Erythroblast (primary cell): ENCODE results near the gene FZD2.
"Not testable (repeated sequence)": the region's sequence is repeated elsewhere in the genome, so short reads cannot be mapped to it uniquely, and the experiment has no call there.

Experiments
- DNase-seq, 2 experiments: peaks; one replicate each; lab custom pipeline; 2025; lab: John Stamatoyannopoulos, UW
- GATA1 ChIP-seq: IDR thresholded peaks from 2 replicates; pipeline ENCODE4 v1.6.1; 2011; ENCODE audit warnings: low read depth, mild to moderate bottlenecking, control low read depth, low read length, moderate library complexity
- POLR2A ChIP-seq: IDR thresholded peaks from 2 replicates; pipeline ENCODE4 v1.6.1; 2011; ENCODE audit warnings: mild to moderate bottlenecking, low read length

Gene FZD2

DNA sequence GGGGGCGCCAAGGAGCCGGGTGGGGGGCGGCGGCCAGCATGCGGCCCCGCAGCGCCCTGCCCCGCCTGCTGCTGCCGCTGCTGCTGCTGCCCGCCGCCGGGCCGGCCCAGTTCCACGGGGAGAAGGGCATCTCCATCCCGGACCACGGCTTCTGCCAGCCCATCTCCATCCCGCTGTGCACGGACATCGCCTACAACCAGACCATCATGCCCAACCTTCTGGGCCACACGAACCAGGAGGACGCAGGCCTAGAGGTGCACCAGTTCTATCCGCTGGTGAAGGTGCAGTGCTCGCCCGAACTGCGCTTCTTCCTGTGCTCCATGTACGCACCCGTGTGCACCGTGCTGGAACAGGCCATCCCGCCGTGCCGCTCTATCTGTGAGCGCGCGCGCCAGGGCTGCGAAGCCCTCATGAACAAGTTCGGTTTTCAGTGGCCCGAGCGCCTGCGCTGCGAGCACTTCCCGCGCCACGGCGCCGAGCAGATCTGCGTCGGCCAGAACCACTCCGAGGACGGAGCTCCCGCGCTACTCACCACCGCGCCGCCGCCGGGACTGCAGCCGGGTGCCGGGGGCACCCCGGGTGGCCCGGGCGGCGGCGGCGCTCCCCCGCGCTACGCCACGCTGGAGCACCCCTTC, 484 bp downstream of the FZD2 start:
- peak; percentile 14 to 29 for DNase-seq
- no peak for TF ChIP-seq POLR2A
- no peak for TF ChIP-seq GATA1

DNA sequence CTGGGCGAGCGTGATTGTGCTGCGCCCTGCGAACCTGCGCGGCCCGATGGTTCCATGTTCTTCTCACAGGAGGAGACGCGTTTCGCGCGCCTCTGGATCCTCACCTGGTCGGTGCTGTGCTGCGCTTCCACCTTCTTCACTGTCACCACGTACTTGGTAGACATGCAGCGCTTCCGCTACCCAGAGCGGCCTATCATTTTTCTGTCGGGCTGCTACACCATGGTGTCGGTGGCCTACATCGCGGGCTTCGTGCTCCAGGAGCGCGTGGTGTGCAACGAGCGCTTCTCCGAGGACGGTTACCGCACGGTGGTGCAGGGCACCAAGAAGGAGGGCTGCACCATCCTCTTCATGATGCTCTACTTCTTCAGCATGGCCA, 1.0 kb downstream of the FZD2 start:
- TF ChIP-seq GATA1 (no peak), POLR2A (no peak)
- no peak for DNase-seq

DNA sequence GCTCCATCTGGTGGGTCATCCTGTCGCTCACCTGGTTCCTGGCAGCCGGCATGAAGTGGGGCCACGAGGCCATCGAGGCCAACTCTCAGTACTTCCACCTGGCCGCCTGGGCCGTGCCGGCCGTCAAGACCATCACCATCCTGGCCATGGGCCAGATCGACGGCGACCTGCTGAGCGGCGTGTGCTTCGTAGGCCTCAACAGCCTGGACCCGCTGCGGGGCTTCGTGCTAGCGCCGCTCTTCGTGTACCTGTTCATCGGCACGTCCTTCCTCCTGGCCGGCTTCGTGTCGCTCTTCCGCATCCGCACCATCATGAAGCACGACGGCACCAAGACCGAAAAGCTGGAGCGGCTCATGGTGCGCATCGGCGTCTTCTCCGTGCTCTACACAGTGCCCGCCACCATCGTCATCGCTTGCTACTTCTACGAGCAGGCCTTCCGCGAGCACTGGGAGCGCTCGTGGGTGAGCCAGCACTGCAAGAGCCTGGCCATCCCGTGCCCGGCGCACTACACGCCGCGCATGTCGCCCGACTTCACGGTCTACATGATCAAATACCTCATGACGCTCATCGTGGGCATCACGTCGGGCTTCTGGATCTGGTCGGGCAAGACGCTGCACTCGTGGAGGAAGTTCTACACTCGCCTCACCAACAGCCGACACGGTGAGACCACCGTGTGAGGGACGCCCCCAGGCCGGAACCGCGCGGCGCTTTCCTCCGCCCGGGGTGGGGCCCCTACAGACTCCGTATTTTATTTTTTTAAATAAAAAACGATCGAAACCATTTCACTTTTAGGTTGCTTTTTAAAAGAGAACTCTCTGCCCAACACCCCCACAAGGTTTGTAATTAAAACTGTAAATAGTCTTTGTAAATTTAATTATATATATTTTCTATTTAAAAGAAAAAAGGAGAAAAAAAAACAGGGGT, 1.7 kb downstream of the FZD2 start:
- DNase-seq = no peak
- TF ChIP-seq POLR2A (no peak), GATA1 (no peak)

DNA sequence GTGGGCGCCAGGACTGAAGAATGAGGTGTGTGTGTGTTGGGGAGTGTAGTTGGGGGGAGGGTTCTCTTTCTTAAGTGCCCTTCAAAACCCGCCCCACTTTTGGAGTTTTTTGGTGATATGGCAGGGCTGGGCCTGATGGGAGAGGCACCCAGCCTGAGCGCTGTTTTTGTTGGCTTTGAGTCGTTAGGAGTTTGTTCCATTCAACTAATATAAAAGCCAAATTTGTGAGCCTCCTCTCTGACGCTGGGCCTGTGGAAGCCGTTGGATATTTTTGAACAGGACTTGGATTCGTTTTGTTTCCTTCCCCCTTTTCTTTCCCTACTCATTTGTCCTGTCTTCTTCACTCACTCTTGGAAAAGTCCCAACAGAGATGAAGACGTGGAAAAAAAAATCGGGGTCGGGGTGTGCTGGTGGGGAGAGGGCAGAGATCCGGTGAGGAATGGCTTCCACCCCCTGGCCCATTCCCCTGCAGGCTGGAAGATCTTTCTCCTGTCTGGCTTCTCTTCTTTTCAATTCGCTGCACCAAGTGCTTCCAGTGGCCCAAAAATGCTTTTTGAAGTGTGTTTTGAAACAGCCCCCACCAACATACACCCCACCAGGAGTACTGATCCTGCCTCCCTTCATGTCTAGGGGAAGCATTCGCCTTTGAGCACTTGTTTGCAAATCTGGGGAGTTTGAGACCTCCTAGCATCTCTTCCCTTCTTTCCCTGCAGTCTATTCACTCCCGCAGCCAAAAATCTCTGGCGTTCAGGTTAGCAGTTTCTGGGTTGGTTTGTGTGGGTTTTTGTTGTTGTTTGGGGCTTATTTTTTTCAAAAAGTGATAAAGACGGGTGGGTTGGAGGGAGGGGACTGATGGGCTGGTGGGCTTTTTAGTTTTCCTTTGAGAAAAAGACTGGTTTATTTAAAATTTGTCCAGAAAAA, 2.6 kb downstream of the FZD2 start:
- TF ChIP-seq POLR2A = no peak
- no peak for TF ChIP-seq GATA1
- DNase-seq = no peak

DNA sequence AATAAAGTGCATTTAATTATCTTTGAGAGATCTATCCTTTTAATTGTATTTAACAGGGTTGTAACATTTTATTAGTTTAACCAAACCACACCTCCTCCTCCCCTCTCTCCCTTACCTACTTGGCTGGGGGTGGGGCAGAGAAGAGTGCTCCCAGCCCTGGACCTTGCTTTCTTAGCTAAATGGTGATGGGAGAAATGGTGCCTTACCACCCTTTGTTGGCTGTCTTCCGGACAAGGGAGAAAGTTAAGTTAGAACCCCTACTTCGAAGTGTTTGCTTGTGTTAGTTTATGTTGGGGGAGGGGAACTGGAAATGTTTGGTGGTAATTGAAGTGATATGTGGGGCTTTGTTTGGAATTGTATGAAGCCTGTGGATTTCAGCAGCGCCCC, 3.9 kb downstream of the FZD2 start:
- no peak for TF ChIP-seq GATA1
- TF ChIP-seq POLR2A = no peak
- DNase-seq = no peak

DNA sequence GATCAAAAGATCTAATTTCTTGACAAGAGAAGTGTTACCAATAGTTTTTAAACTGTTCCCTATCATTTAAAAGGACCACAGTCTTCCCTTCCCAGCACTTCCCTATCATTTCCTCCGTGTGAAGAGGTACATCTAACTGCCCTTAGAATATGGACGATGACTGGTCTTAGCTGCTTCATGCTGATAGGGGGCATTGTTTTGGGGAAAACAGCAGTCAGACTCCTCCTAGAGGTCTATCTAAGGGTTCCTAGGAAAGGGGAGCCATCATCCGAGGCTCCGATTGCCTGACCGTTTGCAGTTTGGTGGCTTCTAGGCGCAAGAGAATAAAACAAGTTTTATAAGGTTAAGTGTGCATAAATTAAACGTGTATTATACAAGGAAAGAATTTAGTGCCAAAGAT, 7.1 kb downstream of the FZD2 start:
- TF ChIP-seq GATA1 = no peak
- DNase-seq = no peak

DNA sequence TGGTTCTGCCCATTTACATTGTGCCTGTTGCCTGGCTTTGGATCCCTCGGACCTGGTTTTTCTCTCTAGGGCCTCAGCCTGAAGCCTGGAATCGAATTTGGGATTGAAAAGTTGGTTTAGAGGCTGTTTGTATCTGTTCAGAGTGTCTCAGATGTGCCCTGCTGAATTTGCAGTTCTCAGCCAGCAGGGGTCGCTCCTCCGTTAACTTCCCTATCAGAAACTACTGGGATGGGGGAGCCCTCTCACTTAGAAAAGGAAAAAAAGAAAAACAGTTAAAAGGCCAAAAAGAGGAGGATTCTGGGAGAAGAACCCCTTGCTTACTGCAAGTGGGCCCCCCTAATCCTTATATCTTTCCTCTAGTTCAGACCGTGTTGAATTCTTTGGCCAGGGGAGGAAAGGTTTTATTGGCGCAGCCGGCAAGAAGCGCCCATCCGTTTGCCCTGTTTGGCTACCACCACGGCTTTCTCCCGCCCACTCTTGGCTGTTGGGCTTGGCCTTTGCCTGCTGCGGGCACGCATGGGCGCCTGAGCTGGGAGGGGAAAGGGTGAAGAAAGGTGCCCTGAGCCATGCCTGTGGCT, 8.7 kb downstream of the FZD2 start:
- TF ChIP-seq POLR2A (no peak), GATA1 (no peak)
- peak; percentile 11 to 33 for DNase-seq

DNA sequence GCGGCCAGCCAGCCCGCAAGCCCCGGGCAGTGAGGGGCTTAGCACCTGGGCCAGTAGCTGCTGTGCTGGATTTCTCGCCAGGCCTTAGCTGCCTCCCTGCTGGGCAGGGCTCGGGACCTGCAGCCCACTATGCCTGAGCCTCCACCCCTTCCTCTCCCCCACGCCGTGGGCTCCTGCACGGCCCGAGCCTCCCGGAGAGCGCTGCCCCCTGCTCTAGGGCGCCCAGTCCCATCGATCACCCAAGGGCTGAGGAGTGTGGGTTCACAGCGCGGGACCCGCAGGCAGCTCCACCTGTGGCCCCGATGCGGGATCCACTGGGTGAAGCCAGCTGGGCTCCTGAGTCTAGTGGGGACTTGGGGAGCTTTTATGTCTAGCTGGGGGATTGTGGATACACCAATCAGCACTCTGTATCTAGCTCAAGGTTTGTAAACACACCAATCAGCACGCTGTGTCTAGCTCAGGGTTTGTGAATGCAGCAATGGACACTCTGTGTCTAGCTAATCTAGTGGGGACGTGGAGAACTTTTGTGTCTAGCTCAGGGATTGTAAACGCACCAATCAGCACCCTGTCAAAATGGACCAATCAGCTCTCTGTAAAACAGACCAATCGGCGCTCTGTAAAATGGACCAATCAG, 11.1 kb downstream of the FZD2 start:
- not testable (repeated sequence) for DNase-seq

DNA sequence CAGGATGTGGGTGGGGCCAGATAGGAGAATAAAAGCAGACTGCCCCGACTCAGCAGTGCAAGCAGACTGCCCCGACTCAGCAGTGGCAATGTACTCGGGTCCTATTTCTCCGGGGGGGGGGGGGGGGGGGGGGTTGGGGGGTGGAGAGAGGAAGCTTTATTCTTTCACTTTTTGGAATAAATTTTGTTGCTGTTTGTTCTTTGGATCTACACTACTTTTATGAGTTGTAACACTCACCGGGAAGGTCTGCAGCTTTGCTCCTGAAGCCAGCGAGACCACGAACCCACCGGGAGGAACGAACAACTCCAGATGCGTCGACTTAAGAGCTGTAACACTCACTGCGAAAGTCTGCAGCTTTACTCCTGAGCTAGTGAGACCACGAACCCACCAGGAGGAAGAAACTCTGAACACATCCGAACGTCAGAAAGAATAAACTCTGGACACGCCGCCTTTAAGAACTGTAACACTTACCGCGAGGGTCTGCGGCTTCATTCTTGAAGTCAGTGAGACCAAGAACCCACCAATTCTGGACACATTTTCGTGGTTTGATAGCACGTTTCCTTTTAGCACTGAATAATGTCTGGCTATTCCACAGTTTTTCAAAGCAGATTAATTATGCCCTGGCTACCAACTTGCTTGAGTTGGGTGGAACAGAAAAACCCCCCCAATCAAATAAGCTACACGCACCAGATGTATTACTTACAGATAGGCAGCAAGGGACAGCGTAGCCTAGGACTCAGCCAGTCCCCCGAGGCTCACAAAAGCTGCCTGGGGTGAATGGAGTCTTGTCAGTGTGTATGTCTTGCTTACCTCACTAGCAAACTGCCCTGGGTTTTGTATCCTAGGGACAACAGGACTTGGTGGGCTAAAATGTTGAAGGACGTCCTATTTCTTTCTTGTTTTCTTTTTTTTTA, 11.9 kb downstream of the FZD2 start:
- DNase-seq = peak; percentile 29 to 44
- TF ChIP-seq GATA1 = no peak
- TF ChIP-seq POLR2A = no peak

DNA sequence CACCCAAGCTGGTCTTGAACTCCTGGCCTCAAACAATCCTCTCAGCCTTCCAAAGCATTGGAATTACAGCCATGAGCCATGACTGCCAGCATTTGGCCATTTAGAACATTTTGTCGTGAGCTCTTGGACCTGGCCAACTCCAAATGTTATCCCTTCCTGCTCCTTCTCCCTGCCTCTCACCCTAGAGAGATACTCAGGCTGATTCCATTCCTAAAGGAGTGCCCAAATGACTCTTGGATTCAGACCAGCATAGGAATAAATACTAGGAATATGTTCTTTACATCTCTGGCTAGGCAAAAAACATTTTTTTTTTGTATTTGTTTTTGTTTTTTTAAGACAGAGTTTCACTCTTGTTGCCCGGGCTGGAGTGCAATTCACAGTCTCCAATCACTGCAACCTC, 15.5 kb downstream of the FZD2 start:
- DNase-seq = no peak
- no peak for TF ChIP-seq POLR2A
- TF ChIP-seq GATA1 = no peak

DNA sequence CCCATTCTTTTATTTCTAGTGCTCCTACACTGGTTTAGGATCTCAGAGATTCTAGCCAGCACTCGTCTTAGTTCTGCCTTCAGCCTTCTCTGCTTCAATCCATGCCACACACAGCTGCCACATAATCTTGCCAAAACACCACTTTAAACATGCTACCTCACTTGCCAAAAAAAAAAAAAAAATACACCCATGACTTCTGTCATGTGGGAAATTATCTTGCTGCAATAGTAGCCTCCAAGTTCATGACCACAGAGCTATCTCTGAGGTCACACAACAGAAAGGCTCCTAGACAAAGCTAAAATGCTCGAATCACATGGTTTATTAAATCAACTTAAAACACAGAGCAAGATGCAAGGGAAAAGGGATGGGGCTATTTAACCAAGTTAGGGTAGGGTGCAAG, 18.1 kb downstream of the FZD2 start:
- no peak for DNase-seq
- TF ChIP-seq GATA1 (no peak), POLR2A (no peak)

DNA sequence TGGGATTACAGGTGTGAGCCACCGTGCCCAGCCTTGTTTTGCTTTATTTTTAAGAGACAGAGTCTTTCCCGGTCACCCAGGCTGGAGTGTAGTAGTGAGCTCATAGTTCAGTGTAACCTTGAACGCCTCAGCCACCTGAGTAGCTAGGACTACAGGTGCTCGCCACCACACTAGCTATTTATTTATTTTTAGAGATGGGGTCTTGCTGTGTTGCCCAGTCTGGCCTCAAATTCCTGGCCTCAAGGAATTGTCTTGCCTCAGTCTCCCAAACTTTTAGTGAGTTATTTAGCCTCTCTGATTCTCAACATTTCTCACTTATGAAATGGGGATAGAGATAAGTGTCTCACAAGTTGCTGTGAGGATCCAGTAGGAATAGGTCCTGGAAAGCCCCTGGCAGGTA, 21.7 kb downstream of the FZD2 start:
- no peak for TF ChIP-seq GATA1
- TF ChIP-seq POLR2A = no peak
- DNase-seq = no peak
